IPS-18c (cell line): ENCODE results near the gene PSMB10.
A peak's percentile ranks its signal among the peaks of the same experiment; 100 is the strongest.

Experiments
- H3K4me3 ChIP-seq: 2 replicates; pipeline ENCODE4 v1.7.0; 2013; ENCODE audit warnings: low read depth, mild to moderate bottlenecking, low read length, moderate library complexity; ENCODE audit not compliant: insufficient read depth
- H3K9me3 ChIP-seq: one replicate; pipeline ENCODE4 v1.6.1; 2013; ENCODE audit warnings: mild to moderate bottlenecking, low read length, moderate library complexity; ENCODE audit not compliant: control insufficient read depth, insufficient read depth

The PSMB10 gene

GRCh38 chr16:67886387-67886786 lies 50.3 kb downstream of the PSMB10 start:
- Histone ChIP-seq H3K9me3 (no peaks in the 10 kb centered on the region), H3K4me3 (no peak overlapping the region)

GRCh38 chr16:67885976-67886375 lies 50.7 kb downstream of the PSMB10 start:
- H3K4me3 ChIP-seq, result no peak overlapping the region
- no peaks in the 10 kb centered on the region for H3K9me3 ChIP-seq

- Histone ChIP-seq H3K9me3 (no peaks in the 10 kb centered on the region), H3K4me3 (no peak overlapping the region; the same call in 1 of the 2 replicates)
Measured at GRCh38 chr16:67885545-67885944, 51.1 kb downstream of the PSMB10 start.

GRCh38 chr16:67884684-67885083 lies 52.0 kb downstream of the PSMB10 start, which contains the start of gene NRN1L:
NRN1L (plus strand) TSS chr16:67884885; CDS start chr16:67884904, 19 bp downstream.
- no peaks in the 10 kb centered on the region for H3K9me3 ChIP-seq
- peak within 1 kb of the TSS; percentile 28 for H3K4me3 ChIP-seq
